IPS DF 4.7 (cell line): ENCODE measurements around the gene DNAH10.

Experiments used
- DNase-seq: peaks from one replicate; pipeline ENCODE4 v3.0.0-alpha.2; 2013; ENCODE audit warnings: low spot score; ENCODE audit errors: extremely low read depth

Gene DNAH10

GRCh38 chr12:123882161-123882705 is 120.1 kb downstream of the DNAH10 start:
- DNase-seq: no peak

- no peak for DNase-seq
Measured at GRCh38 chr12:123886258-123886657, 124.2 kb downstream of the DNAH10 start.

GRCh38 chr12:123886931-123887582 is 125.0 kb downstream of the DNAH10 start:
- no peak for DNase-seq

- no peak for DNase-seq
Measured at GRCh38 chr12:123888989-123889388, 126.9 kb downstream of the DNAH10 start.

GRCh38 chr12:123889848-123890535 is 127.9 kb downstream of the DNAH10 start:
- DNase-seq: no peak

GRCh38 chr12:123890536-123890902 is 128.4 kb downstream of the DNAH10 start:
- DNase-seq: no peak

GRCh38 chr12:123891011-123891410 is 128.9 kb downstream of the DNAH10 start:
- DNase-seq: no peak

- no peak for DNase-seq
Measured at GRCh38 chr12:123891516-123892179, 129.5 kb downstream of the DNAH10 start.

GRCh38 chr12:123892180-123892559 is 130.1 kb downstream of the DNAH10 start:
- no peak for DNase-seq

GRCh38 chr12:123892853-123893252 is 130.8 kb downstream of the DNAH10 start:
- no peak for DNase-seq

- DNase-seq: no peak
Measured at GRCh38 chr12:123893276-123893675, 131.2 kb downstream of the DNAH10 start.

- no peak for DNase-seq
Measured at GRCh38 chr12:123894823-123895345, 132.8 kb downstream of the DNAH10 start.

- no peak for DNase-seq
Measured at GRCh38 chr12:123895451-123895850, 133.3 kb downstream of the DNAH10 start.

- DNase-seq: no peak
Measured at GRCh38 chr12:123896767-123897166, 134.7 kb downstream of the DNAH10 start.

GRCh38 chr12:123897221-123897620 is 135.1 kb downstream of the DNAH10 start:
- no peak for DNase-seq

GRCh38 chr12:123898673-123899072 is 136.6 kb downstream of the DNAH10 start:
- no peak for DNase-seq

GRCh38 chr12:123899368-123899767 is 137.3 kb downstream of the DNAH10 start:
- no peak for DNase-seq

GRCh38 chr12:123900871-123901376 is 138.8 kb downstream of the DNAH10 start:
- DNase-seq: peak; percentile 41

- DNase-seq: no peak
Measured at GRCh38 chr12:123902821-123903220, 140.7 kb downstream of the DNAH10 start.

- DNase-seq: no peak
Measured at GRCh38 chr12:123903301-123904065, 141.4 kb downstream of the DNAH10 start.

GRCh38 chr12:123905319-123905925 is 143.3 kb downstream of the DNAH10 start:
- DNase-seq: no peak
